ENCODE measurements around the gene MTMR3. TPM values are rescaled to one million over a fixed set of nuclear protein-coding genes. Genes with fewer than 3 reads are reported as not detected.

The MTMR3 gene
- total RNA-seq, 1 experiment from 2014 or later = 26.8 TPM

GRCh38 chr22:29979777-29980321, 96.9 kb downstream of the MTMR3 start:
- intact Hi-C loops (cut with micrococcal nuclease; ENCODE audit: unreplicated experiment) (no loop called here), in situ Hi-C loops (cut with HindIII; ENCODE audit: low pct_unique_long_range_greater_than_20kb, low sequenced_read_pairs) (no loop called here)
- Histone ChIP-seq H3K27me3 (ENCODE audit: control insufficient read depth, insufficient read depth, low read length) (no peaks in the 10 kb centered on the region), H3K4me3 (ENCODE audit: low read depth in 2 of 2, low read length in 2 of 2) (no peak overlapping the region), H3K27ac (ENCODE audit: low read length) (no peak overlapping the region), H3K9me3 (ENCODE audit: control insufficient read depth, insufficient read depth, low read depth, low read length) (no peaks in the 10 kb centered on the region), H3K36me3 (ENCODE audit: control insufficient read depth, insufficient read depth, low read length) (no peaks in the 10 kb centered on the region; the same call in 1 of the 2 replicates), H3K4me1 (ENCODE audit: control insufficient read depth, insufficient read depth, low read length) (0 out of 2 replicates have a peak, but pooled peaks cover 3% of the 10 kb centered on the region)
- ChIA-PET POLR2A (no interaction called here), CTCF (interaction anchor here (0.5 kb wide), 1 partner anchor 109 kb away, joined by 7 read pairs; no protein-coding TSS in a partner anchor)
- BruUV-seq (replicated peaks) = no TSS peak
- ATAC-seq = no peak
- no peak for DNase-seq (ENCODE audit: low read depth, low spot score)
- TF ChIP-seq TCF7L2 (IDR thresholded peaks at IDR 0.05; ENCODE audit: low read depth, low read length) (no peak), POLR2AphosphoS5 (IDR thresholded peaks at IDR 0.05; ENCODE audit: low read depth, low read length) (no peak), REST (IDR thresholded peaks at IDR 0.05; ENCODE audit: insufficient read depth in 1 of 2, low read depth in 2 of 2, low read length in 1 of 2) (no peak), CTCF (IDR thresholded peaks at IDR 0.05) (no peak), SIN3A (IDR thresholded peaks at IDR 0.05; ENCODE audit: borderline replicate concordance, insufficient read depth, low read depth, low read length) (no peak)

GRCh38 chr22:29983296-29983917, 100.4 kb downstream of the MTMR3 start:
- intact Hi-C loops (cut with micrococcal nuclease; ENCODE audit: unreplicated experiment) (no loop called here), in situ Hi-C loops (cut with HindIII; ENCODE audit: low pct_unique_long_range_greater_than_20kb, low sequenced_read_pairs) (no loop called here)
- DNase-seq (ENCODE audit: low read depth, low spot score) (no peak), ATAC-seq (no peak)
- Histone ChIP-seq H3K4me3 (ENCODE audit: low read depth in 2 of 2, low read length in 2 of 2) (no peak overlapping the region), H3K27ac (ENCODE audit: low read length) (no peak overlapping the region), H3K9me3 (ENCODE audit: control insufficient read depth, insufficient read depth, low read depth, low read length) (no peaks in the 10 kb centered on the region), H3K36me3 (ENCODE audit: control insufficient read depth, insufficient read depth, low read length) (no peaks in the 10 kb centered on the region; the same call in 1 of the 2 replicates), H3K4me1 (ENCODE audit: control insufficient read depth, insufficient read depth, low read length) (0 out of 2 replicates have a peak, but pooled peaks cover 3% of the 10 kb centered on the region), H3K27me3 (ENCODE audit: control insufficient read depth, insufficient read depth, low read length) (no peaks in the 10 kb centered on the region)
- CTCF ChIA-PET = no interaction called here
- POLR2A ChIA-PET = no interaction called here
- BruUV-seq (replicated peaks) = no TSS peak
- TF ChIP-seq TCF7L2 (IDR thresholded peaks at IDR 0.05; ENCODE audit: low read depth, low read length) (no peak), CTCF (IDR thresholded peaks at IDR 0.05) (no peak), POLR2AphosphoS5 (IDR thresholded peaks at IDR 0.05; ENCODE audit: low read depth, low read length) (no peak), REST (IDR thresholded peaks at IDR 0.05; ENCODE audit: insufficient read depth in 1 of 2, low read depth in 2 of 2, low read length in 1 of 2) (no peak), SIN3A (IDR thresholded peaks at IDR 0.05; ENCODE audit: borderline replicate concordance, insufficient read depth, low read depth, low read length) (no peak)

All from Panc1 (cell line).